Coronary artery (tissue), 2 donors: ENCODE results near the gene EFNB2.

Experiments
- DNase-seq: peaks from one replicate; pipeline ENCODE4 v3.0.0-alpha.2; 2017; ENCODE audit warnings: low spot score
- H3K27ac ChIP-seq, 2 donors: fragments of 200-600 bp; sonication (generic); one replicate each; pipeline ENCODE4 v1.5.1; 2016 to 2019
- H3K4me3 ChIP-seq: fragments of 200-600 bp; sonication (generic); 2 replicates; pipeline ENCODE4 v1.5.1; 2016; ENCODE audit warnings: mild to moderate bottlenecking, moderate library complexity
- TF ChIP-seq, protein P1 (sequence below): fragments of 200-600 bp; sonication (generic); IDR thresholded peaks from one replicate; pipeline ENCODE4 v1.5.1; 2019; ENCODE audit warnings: antibody characterized with exemption

The EFNB2 gene

DNA sequence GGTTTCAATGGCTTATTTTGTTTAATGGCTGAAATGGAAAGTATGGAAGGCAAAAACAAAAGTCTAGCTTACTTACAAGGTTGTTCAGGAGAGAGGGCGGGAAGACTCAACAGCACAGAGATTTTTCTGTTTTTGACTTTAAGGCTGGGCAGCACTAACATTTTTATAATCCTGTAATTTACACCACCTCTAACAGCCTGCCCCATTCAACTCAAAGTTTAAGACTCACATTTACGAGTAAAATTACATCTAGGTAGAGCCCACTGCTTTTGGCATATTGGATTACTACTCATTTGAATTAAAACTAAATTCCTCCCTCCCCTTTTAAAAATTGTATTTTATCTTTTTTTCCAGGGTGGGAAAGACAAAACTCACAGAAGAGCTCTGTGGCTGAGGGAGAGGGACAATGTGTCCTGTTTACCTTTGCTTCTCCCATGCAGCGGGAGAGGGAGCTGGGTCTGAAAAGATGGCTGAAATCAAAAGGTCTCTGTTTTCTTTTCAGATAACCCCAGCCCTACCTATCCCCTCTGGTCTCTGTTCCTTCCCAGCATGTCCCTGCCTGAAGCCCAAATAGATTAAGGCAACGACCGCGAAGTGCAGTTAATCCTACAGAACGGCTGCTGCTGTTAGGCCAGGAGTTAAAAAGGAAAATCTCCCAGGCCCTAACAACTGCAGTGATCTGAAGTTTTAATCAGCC is 6.6 kb downstream of the EFNB2 start:
- no peak overlapping the region for H3K4me3 ChIP-seq
- TF ChIP-seq, protein P1, sequence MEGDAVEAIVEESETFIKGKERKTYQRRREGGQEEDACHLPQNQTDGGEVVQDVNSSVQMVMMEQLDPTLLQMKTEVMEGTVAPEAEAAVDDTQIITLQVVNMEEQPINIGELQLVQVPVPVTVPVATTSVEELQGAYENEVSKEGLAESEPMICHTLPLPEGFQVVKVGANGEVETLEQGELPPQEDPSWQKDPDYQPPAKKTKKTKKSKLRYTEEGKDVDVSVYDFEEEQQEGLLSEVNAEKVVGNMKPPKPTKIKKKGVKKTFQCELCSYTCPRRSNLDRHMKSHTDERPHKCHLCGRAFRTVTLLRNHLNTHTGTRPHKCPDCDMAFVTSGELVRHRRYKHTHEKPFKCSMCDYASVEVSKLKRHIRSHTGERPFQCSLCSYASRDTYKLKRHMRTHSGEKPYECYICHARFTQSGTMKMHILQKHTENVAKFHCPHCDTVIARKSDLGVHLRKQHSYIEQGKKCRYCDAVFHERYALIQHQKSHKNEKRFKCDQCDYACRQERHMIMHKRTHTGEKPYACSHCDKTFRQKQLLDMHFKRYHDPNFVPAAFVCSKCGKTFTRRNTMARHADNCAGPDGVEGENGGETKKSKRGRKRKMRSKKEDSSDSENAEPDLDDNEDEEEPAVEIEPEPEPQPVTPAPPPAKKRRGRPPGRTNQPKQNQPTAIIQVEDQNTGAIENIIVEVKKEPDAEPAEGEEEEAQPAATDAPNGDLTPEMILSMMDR: no peak
- H3K27ac ChIP-seq: no peak overlapping the region
- DNase-seq: no peak

DNA sequence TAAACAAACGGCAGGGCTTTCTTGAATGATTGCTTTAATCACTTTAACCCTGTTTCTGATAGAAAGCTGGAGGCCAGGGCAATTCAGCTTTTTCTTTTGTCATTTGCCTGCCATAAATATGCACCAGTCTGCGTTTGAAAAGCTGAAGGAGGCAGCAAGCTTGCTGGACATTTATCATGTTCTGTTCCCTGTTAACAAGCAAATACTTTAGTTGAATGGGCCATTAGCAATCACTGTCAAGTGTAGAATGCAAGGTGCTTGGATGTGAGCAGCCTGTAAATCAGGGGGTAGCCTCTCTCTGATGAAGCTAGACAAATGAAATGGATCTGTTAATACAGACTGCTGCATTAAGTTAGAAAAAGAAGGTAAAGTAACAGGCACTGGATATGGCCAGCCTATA is 7.6 kb downstream of the EFNB2 start:
- no peak for DNase-seq
- H3K4me3 ChIP-seq: no peak overlapping the region
- no peak overlapping the region for H3K27ac ChIP-seq
- TF ChIP-seq, protein P1: no peak

DNA sequence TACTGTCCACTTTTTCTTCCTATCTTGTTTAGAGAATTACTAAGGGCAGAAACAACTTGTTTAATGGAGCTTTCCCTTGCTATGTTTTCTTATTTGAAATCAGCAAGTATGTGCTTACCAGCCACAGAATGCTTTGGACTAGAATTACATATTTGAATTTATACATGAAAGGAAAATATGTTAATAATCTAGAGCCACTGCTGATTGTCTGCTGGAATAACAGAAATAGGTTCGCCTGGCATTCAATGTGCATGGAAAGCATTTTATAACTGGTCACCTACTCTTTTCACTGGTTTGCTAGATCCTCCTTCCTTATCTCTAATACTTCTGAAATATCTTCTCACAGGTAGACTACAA is 8.0 kb downstream of the EFNB2 start:
- H3K27ac ChIP-seq: no peak overlapping the region
- DNase-seq: no peak
- no peak overlapping the region for H3K4me3 ChIP-seq
- TF ChIP-seq, protein P1: no peak

DNA sequence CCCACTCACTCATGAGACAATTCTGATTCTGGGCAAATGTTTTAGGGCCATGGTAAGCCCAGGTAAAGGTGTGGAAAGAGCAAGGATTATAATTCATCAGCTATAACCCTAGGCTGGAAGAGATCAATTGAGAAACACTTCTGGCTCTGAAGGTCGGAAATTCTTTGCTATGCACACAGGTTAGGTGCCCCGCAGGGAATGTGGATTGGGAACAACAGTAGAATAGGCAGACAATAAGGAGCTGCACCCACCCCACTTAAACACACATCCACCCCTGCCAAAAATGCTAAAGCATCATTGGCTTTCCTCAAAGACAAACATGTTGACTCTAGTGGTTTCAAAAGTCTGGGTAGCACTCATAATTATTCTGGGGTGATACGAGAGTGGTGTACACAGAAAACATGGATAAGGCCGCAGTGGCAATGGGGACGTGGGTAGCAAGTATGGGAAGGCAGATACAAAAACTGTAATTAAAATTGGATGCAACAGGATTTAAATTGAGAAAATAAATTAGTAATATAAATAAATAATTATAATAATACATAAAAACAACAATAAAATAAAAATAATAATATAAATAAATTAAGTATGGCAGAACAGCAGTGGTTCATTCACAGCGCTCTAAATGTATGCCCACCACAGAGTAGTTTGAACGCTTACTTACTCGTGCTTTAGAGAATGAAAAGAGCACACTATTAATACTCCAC is 8.6 kb downstream of the EFNB2 start:
- DNase-seq: no peak
- Histone ChIP-seq H3K4me3 (no peak overlapping the region), H3K27ac (no peak overlapping the region)
- TF ChIP-seq, protein P1: no peak

DNA sequence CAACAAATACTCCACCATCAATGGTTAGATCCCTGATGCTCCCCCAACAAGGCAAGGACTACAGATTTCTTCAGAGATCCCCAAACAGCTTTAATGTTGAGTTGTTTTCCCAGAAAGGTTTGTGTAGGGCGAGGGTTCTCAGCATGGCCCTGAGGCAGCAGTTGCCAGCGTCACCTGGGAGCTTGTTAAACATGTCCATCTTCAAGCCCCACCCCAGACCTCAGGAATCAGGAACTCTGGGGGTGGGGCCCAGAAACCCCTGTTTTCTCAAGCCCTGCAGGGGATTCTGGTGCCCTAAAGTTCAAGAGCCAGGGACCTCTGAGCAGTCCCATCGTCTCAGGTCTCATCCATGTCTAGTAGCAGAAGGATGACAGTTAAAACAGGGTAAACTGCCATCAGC is 9.6 kb downstream of the EFNB2 start:
- TF ChIP-seq, protein P1: no peak
- Histone ChIP-seq H3K4me3 (no peak overlapping the region), H3K27ac (no peak overlapping the region)
- no peak for DNase-seq

DNA sequence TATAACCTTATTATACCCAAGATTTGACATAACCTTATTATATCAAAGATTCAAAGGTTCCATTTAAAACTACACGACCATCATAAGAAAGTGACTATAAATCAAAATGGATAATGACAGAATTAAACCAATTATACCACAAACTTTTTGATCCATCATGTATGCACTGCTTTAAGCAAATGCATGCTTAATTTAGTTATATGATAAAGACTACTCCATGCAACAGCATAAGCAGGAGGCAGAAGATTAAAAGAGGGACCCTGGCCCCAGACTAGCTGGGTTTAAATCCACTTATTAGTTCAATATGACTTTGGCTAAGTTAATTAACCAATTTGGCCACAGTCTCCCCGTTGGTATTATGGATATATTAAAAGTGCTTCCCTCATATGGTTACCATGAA is 11.4 kb downstream of the EFNB2 start:
- H3K27ac ChIP-seq: no peak overlapping the region
- no peak for DNase-seq
- TF ChIP-seq, protein P1: no peak
- H3K4me3 ChIP-seq: no peak overlapping the region

DNA sequence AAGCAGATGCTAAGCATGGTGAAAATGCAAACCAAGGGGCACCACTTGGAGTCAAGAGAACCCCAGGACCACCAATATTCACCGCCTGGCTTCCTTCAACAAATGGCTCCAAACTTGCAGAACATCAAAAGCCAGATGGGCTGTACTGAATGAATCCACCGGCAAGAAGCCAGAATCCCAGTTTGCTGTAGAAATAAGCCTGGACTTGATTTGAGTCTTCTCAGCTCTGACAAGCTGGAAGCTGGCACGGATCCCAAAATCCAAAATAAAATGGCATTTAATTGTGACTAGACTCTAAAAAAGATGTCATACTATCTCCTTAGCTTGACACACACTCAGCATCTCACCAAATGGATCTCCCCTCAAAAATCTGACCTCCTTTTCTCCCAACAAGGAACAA is 11.9 kb downstream of the EFNB2 start:
- TF ChIP-seq, protein P1: no peak
- no peak overlapping the region for H3K4me3 ChIP-seq
- H3K27ac ChIP-seq: no peak overlapping the region
- no peak for DNase-seq
